ENCODE results near the gene FADD.

Gene FADD

DNA sequence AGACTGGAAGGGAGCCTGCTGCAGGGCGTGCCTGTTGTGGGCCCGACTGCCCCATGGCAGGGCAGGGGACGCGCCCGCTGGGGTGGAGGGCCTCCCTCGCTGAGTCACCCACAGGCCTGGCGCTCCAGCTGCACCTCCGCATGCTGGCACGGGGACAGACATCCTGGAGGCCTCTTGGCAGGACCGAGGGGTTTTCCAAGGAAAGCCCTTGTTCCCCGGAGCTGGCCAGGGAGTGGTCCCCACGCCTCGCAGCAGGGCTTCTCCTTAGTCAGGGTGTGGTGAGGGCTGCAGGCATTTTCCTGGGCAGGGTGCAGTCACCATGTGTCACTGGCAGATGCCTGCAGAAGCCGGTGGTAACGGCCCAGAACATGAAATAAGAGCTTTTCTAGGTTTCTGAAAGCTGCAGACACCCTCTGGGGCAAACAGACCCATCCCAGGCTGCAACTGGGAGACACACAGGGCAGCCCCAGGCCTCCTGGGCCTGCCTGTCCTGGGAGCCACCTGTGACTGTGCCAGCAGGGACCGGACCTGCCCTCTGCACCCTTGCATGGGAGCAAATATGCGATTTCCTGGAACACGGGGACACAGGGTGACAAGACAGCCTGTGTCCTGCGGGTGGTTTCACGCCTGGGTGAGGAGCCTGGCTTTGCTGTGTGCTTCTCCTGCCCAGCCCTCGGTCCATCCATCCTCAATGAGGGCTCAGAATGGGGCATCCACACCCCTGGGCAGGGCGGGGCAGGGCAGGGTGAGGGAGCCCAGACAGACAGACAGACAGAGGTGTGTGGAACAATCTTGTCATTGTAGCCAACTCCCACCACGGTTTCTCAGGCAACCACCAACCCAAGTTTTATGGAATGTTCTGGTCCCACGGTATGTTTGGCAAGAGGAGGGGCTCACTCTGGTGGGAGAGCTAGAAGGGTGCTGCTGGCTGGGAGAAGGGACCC, 43.2 kb upstream of the FADD start:
- Histone ChIP-seq H3K9me3 (no peaks in the 10 kb centered on the region), H3K36me3 (no peaks in the 10 kb centered on the region), H3K27me3 (peaks cover 5% of the 10 kb centered on the region), H3K4me3 (ENCODE audit: low read depth in 1 of 2, low read length in 1 of 2) (no peak overlapping the region), H3K27ac (no peak overlapping the region), H3K4me1 (ENCODE audit: control insufficient read depth in 1 of 2, insufficient read depth in 1 of 2, low read depth in 1 of 2, low read length in 1 of 2) (no peaks in the 10 kb centered on the region)
- TF ChIP-seq, protein P1, sequence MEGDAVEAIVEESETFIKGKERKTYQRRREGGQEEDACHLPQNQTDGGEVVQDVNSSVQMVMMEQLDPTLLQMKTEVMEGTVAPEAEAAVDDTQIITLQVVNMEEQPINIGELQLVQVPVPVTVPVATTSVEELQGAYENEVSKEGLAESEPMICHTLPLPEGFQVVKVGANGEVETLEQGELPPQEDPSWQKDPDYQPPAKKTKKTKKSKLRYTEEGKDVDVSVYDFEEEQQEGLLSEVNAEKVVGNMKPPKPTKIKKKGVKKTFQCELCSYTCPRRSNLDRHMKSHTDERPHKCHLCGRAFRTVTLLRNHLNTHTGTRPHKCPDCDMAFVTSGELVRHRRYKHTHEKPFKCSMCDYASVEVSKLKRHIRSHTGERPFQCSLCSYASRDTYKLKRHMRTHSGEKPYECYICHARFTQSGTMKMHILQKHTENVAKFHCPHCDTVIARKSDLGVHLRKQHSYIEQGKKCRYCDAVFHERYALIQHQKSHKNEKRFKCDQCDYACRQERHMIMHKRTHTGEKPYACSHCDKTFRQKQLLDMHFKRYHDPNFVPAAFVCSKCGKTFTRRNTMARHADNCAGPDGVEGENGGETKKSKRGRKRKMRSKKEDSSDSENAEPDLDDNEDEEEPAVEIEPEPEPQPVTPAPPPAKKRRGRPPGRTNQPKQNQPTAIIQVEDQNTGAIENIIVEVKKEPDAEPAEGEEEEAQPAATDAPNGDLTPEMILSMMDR (IDR thresholded peaks at IDR 0.05), result no peak

DNA sequence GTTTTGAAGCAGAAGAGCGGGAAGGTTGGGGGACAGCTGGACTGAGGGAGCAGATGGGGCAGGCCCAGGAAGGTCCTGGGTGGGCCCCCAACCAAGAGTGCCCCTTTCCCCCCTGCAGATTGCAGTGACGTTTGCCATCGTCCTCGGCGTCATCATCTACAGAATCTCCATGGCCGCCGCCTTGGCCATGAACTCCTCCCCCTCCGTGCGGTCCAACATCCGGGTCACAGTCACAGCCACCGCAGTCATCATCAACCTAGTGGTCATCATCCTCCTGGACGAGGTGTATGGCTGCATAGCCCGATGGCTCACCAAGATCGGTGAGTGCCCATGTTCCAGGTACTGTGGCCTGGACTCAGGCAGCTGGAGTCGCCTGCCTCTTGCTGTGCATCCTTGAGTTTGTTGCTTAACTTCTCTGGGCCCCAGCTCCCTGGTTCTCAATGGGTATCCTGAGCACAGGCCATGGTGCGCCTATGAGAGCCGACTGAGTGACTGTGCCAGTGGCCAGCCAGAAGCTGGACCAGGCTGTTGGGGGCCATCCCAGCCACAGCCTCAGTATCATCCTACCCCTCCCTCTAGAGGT, 42.0 kb upstream of the FADD start:
- no peak overlapping the region for H3K4me3 ChIP-seq (ENCODE audit: low read depth in 1 of 2, low read length in 1 of 2)
- TF ChIP-seq, protein P1 (IDR thresholded peaks at IDR 0.05), result no peak
- no peaks in the 10 kb centered on the region for H3K27me3 ChIP-seq
- no peaks in the 10 kb centered on the region for H3K4me1 ChIP-seq (ENCODE audit: control insufficient read depth in 1 of 2, insufficient read depth in 1 of 2, low read depth in 1 of 2, low read length in 1 of 2)
- H3K9me3 ChIP-seq, result no peaks in the 10 kb centered on the region
- H3K36me3 ChIP-seq, result no peaks in the 10 kb centered on the region
- no peak overlapping the region for H3K27ac ChIP-seq

DNA sequence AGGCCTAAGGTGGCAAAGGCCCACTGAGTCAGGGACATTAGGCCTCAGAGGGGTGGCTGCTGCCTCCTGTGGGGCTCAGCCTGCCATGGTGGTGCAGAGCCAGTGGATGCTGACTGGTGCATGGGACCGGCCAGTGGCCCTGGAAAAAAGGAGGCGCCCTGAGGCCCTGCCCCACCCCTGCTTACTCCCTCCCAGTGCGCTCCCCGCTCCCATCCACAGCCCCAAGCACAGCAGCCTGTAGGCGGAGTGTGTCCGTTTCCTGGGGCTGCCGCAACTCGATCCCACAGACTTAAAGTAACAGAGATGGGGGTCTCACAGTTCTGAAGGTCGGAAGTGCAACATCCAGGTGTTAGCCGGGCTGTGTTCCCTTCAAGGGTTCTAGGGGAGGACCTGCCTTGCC, 38.4 kb upstream of the FADD start:
- no peak overlapping the region for H3K27ac ChIP-seq
- no peaks in the 10 kb centered on the region for H3K36me3 ChIP-seq
- H3K27me3 ChIP-seq, result peaks cover 14% of the 10 kb centered on the region
- no peaks in the 10 kb centered on the region for H3K9me3 ChIP-seq
- H3K4me3 ChIP-seq (ENCODE audit: low read depth in 1 of 2, low read length in 1 of 2), result no peak overlapping the region
- H3K4me1 ChIP-seq (ENCODE audit: control insufficient read depth in 1 of 2, insufficient read depth in 1 of 2, low read depth in 1 of 2, low read length in 1 of 2), result no peaks in the 10 kb centered on the region
- TF ChIP-seq, protein P1 (IDR thresholded peaks at IDR 0.05), result no peak

DNA sequence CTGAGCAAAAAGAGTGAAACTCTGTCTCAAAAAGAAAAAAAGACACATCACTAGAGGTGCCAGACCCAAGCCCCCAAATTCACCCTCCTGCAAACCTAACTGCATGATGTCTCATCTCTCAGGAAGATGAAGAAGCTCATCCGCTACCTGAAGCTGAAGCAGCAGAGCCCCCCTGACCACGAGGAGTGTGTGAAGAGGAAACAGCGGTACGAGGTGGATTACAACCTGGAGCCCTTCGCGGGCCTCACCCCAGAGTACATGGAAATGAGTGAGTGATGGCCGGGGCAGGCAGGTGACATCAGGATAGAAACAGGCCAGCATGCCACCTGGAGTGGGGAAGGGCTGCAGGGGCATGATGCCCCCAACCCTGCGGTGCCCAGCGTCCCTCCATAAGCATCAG, 36.0 kb upstream of the FADD start:
- Histone ChIP-seq H3K4me1 (ENCODE audit: control insufficient read depth in 1 of 2, insufficient read depth in 1 of 2, low read depth in 1 of 2, low read length in 1 of 2) (no peaks in the 10 kb centered on the region), H3K4me3 (ENCODE audit: low read depth in 1 of 2, low read length in 1 of 2) (no peak overlapping the region), H3K27ac (no peak overlapping the region), H3K36me3 (no peaks in the 10 kb centered on the region), H3K9me3 (no peaks in the 10 kb centered on the region), H3K27me3 (peaks cover 18% of the 10 kb centered on the region)
- TF ChIP-seq, protein P1 (IDR thresholded peaks at IDR 0.05), result no peak

DNA sequence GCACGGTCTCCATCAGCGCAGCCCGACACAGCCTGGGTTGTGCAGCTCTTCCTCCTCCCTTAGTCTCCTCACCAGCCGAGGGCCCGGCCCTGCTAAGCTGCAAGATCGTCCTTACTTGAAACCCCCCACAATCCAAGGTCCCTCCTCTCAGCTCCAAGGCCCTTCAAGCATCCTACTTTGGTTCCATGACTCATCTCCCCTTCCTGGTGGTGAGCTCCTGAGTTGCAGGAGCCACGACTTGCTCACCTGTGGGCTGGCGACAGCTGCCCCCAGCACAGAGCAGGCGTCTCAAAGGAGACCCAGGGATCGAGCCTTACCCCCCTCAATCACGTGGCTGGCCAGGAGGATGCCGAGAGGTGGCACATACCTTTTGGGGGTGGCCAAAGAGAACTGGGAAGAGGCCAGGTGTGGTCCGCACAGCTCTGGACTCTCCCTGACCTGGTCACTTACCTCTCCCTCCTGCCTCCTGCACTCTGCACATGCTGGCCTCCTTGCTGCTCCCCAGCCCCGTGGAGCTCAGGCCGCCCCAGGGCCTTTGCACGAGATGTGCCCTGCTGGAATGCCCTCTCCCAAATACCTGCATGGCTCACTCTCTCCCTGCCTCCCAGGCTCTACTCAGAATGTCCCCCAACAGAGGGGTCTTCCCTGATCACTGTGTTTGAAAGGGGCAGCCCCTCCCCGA, 35.2 kb upstream of the FADD start:
- Histone ChIP-seq H3K9me3 (no peaks in the 10 kb centered on the region), H3K36me3 (no peaks in the 10 kb centered on the region), H3K4me3 (ENCODE audit: low read depth in 1 of 2, low read length in 1 of 2) (no peak overlapping the region), H3K27me3 (peaks cover 18% of the 10 kb centered on the region), H3K4me1 (ENCODE audit: control insufficient read depth in 1 of 2, insufficient read depth in 1 of 2, low read depth in 1 of 2, low read length in 1 of 2) (no peaks in the 10 kb centered on the region), H3K27ac (no peak overlapping the region)
- TF ChIP-seq, protein P1 (IDR thresholded peaks at IDR 0.05), result no peak

Measured in neutrophil (primary cell).